Sigmoid colon (tissue), 4 donors: Measurements from ENCODE around the gene EXOC3L4.

ENCODE experiments used
- CTCF ChIP-seq, 4 experiments: fragments of 450-650 bp in 3 of 4; fragments of 200-600 bp in 1 of 4; IDR thresholded peaks; one replicate each; pipeline ENCODE4 v1.5.1; 2016 to 2019; ENCODE audit warnings: antibody characterized with exemption in 4 of 4, mild to moderate bottlenecking in 3 of 4, moderate library complexity in 2 of 4
- EP300 ChIP-seq, 4 donors: sonication (generic); formaldehyde crosslinking; IDR thresholded peaks; one replicate each; pipeline ENCODE4 v1.6.1; 2017; ENCODE audit warnings: antibody characterized with exemption in 4 of 4
- POLR2A ChIP-seq, 2 donors: fragments of 450-650 bp; IDR thresholded peaks; one replicate each; pipeline ENCODE4 v1.6.1; 2016; ENCODE audit warnings: antibody characterized with exemption in 2 of 2, mild to moderate bottlenecking in 2 of 2, moderate library complexity in 2 of 2
- POLR2AphosphoS5 ChIP-seq, 4 donors: sonication (generic); formaldehyde crosslinking; IDR thresholded peaks; one replicate each; pipeline ENCODE4 v1.6.1; 2017; ENCODE audit warnings: antibody characterized with exemption in 4 of 4

- TF ChIP-seq CTCF (IDR thresholded peaks at IDR 0.05) = peak in 3 of 4 experiments; percentile 58 to 75 (median 68)
- no peak for TF ChIP-seq POLR2A (IDR thresholded peaks at IDR 0.05)
- TF ChIP-seq EP300 (IDR thresholded peaks at IDR 0.05) = no peak
- peak in 3 of 4 donors; percentile 39 to 80 (median 73) for TF ChIP-seq POLR2AphosphoS5 (IDR thresholded peaks at IDR 0.05)
Measured at GRCh38 chr14:103078420-103078749, 16.1 kb upstream of the EXOC3L4 start.
